H4 (cell line): Measurements from ENCODE around the gene LIN54. TPM values are rescaled to one million over a fixed set of nuclear protein-coding genes. Genes with fewer than 3 reads are reported as not detected.
"Not testable (repeated sequence)": the region's sequence is repeated elsewhere in the genome, so short reads cannot be mapped to it uniquely, and the experiment has no call there.

Experiments used
- DNase-seq: peaks from one replicate; pipeline ENCODE4 v3.0.0-alpha.2; 2015; ENCODE audit warnings: low spot score
- total RNA-seq: library from RNA; depleted of rRNA; stranded (reverse); fragments of >200 nt; shearing (Covaris generic); gene quantifications from 2 replicates; pipeline ENCODE4 v1.2.3, GENCODE V29; 2014; rRNA removed

LIN54 gene
- total RNA-seq, result 13.9 and 15.4 TPM in 2 replicates

DNA sequence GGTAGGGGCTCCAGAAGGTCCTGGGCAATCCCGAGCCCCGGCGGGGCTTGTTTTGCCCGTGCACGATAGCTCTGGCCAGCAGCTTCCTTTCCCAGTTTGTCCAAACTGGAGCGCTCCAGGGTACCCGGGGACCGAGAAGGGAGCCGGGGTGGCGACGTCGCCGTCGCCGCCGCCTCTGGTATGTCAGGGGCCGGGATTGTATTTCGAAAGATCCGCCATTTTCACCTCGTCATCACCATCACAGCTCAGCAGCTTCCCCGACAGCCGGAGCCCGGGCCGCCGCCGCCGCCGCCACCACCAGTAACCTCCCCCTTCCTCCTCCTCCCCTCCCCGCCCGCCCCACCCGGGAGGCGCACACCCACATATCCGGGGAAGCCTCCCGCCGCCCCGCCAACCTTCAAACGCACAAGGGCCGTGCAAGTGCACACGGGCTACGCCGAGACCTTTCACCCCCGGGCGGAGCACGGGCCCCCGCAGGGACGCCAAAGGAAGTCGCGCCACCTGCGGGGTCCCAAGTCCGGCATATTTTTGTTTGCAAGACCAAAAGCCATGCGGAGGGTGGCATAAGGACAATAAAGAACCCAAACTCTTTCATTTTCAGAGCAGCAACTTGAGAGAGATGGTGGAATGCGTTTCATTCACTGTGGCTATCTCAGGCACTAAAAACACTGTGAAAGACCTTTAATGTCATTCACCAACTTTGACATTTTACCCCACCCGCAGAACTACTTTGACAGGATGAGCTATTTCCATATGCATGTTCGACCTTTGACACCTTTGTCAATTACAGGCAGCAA, at the start of gene LIN54:
Gene LIN54 (minus strand): TSS at position 302 of the 797 bp plus-strand sequence. CDS start 25,979 bp downstream, outside the sequence.
- DNase-seq, result peak; percentile 61

DNA sequence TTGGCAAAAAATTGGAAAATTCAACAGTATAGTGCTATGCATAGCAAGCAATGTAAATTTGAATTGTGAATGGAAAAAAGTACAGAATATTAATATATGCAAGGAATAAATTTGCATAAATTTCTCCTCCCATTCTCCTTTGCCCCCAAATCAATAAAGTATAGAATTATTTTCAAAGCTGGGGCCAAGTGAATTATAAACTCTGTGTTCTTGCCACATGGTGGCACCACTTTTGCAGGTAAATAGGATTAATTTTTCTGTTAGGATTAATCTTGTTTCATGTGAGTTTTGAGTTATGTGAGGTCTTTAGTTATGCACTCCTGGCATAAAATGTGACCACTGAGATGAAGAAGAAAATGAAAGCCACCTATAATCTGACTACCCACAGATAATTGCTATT, 44.3 kb upstream of the LIN54 start:
- DNase-seq, result no peak

GRCh38 chr4:83048781-83049180, 38.2 kb upstream of the LIN54 start:
- DNase-seq, result not testable (repeated sequence)

GRCh38 chr4:83046693-83047473, 36.3 kb upstream of the LIN54 start:
- no peak for DNase-seq

DNA sequence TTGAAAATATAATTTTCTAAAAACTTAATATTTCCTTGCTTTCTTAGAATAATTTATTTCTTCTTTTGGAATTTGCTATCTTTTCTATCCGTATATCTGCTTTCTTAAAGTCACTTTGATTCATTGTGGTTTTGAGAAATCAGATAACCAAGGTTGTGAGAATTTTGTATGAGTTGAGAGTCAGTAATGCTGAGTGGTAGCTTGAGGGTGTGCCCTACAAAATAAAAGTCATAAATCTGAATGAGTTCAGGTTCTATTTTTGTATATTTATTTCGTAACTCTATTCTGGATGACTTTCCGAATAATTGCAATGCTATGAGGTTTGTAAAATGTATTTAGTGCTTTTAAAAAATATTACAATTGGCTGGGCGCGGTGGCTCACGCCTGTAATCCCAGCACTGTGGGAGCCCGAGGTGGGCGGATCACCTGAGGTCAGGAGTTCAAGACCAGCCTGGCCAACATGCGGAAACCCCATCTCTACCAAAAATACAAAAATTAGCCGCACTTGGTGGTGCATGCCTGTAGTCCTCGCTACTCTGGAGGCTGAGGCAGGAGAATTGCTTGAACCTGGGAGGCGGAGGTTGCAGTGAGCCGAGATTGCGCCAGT, 33.3 kb upstream of the LIN54 start:
- no peak for DNase-seq

DNA sequence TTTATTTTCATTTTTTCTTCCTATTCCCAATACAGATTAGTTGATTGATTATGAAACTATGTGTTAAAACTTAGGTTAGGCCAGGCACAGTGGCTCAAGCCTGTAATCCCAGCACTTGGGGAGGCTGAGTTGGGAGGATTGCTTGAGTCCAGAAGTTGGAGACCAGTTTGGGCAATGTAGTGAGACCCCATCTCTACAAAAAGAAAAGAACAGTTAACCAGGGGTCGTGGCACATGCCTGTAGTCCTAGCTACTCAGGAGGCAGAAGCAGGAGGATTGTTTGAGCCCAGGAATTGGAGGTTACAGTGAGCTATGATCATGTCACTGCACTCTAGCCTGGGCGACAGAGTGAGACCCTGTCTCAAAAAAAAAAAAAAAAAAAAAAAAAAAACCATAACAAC, 32.5 kb upstream of the LIN54 start:
- not testable (repeated sequence) for DNase-seq

- no peak for DNase-seq
Observed at GRCh38 chr4:83040269-83040668, 29.6 kb upstream of the LIN54 start.

GRCh38 chr4:83036991-83037665, 26.5 kb upstream of the LIN54 start:
- no peak for DNase-seq

DNA sequence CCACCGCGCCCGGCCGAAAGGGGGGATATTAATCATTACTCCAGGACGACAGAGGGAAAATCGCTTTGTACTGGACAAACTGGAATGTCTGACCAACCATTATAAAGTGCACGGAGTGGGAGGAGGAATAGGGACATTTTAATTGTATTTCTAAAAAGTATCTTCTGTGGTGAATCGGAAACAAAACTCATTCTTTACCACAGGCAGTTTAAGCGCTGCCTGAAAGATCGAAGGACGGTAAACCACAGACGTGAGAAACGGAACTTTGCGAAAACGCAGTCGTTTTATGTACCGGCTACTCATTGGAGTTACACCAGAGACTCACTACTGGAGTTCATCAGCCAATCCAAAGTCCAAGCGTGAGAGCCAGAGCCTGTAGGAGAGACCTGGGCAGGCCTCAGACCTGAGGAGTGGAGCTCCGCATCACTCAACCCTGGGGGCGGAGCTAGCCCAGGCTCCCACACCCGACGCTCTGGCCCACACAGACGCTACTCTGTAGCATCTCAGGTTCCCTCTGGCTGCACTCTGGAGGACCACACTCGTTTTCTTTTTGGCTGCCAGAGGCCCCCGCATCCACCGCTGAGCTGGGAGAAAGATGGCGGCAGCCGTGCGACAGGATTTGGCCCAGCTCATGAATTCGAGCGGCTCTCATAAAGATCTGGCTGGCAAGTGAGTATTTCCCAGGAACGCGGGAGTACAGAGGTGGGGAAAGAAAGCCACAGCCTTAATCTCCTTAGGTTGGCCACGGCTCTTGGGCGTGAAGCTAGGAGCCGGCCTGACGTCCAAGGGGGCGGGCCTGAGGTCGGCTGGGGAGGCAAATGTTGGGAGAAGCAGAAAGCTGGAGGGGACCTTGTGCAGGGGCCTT, 24.2 kb upstream of the LIN54 start, which contains the start of gene COPS4:
Gene COPS4 (plus strand): TSS at position 554 of the 865 bp plus-strand sequence. CDS start 42 bp downstream, at position 596.
- DNase-seq, result peak; percentile 100

DNA sequence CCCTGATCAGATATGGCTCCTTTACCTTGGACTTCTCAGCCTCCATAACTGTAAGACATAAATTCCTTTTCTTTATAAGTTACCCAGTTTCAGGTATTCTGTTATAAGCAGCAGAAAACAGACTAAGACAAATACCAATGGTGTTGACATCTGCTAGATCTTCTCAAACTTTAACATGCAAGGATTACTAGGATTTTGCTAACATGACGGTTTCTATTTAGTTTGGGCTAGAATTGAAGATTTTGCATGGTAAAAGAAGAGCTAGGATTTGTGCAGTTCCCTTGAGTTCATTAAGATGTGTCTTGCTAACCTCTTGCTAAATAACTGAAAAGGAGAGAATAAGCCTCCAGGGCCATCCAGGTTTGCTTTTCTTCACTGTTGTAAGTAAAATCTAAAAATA, 19.1 kb upstream of the LIN54 start:
- DNase-seq, result no peak

DNA sequence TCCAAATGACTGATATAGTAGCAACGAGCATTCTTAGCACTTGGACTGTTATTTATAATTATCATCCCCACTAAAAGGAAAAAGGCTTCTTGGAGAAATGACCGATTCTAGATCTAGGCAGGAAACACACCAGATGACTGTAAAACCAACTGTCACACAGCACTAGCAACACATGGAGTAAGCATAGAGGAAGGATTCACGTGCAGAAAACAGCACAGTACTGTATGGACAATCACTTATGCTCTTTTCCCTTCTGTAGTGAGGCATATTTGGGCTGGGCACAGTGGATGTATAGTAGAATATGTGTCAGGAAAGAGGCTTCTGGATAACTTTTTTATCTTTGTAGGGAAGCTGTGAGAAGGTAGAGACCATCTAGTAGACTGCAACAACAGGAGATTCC, 18.4 kb upstream of the LIN54 start:
- DNase-seq, result no peak

DNA sequence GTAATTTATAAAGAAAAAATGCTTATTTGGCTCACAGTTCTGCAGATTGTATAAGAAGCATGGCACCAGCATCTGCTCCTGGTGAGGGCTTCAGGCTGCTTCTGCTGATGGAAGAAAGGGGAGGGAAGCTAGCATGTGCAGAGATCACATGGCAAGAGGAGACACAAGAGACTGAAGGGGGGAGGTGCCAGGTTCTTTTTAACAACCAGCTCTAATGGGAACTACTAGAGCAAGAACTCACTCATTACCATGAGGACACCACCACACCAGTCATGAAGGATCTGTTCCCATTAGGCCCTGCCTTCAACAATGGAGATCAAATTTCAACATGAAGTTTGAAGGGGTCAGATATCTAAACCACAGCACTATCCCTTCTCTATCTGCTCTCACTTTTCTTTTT, 14.9 kb upstream of the LIN54 start:
- DNase-seq, result no peak

DNA sequence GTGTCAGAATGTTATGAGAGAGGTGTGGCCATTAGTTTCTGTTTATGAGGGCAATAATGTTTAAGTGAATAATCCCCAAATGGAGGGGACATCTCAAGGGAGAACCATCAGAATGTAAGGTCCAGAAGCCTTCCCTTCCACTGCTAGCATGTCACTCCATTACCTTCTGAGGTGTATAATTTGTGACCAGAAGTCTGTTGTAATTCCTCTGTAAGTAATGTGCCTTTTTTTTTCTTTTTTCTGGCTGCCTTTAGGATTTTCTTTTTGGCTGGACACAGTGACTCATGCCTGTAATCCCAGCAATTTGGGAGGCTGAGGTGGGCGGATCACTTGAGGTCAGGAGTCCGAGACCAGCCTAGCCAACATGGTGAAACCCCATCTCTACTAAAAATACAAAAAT, 13.6 kb upstream of the LIN54 start:
- no peak for DNase-seq

- not testable (repeated sequence) for DNase-seq
Observed at GRCh38 chr4:83023599-83023998, 13.0 kb upstream of the LIN54 start.

- DNase-seq, result no peak
Observed at GRCh38 chr4:83022724-83023450, 12.3 kb upstream of the LIN54 start.

GRCh38 chr4:83019794-83020494, 9.3 kb upstream of the LIN54 start:
- DNase-seq, result no peak

DNA sequence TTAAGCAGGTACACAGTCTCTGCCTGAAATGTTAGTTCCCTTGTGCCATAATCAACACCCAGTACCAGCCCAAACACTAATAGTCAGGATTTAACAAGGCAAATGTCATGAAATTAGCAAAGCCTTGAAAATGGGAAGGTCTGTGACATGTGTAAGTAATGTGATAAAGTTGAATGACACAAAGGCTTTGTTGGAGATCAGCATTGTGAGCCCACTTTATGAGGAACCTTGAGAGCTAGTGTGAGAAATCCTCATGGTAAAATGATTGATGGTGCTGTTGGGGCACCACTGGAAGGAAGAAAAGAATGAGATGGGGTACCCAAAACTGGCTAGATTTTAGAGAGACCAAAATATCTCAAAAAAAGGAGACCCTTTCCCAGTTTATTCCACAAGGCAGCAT, 3.3 kb upstream of the LIN54 start:
- DNase-seq, result no peak

- DNase-seq, result no peak
Observed at GRCh38 chr4:83013420-83013867, 2.8 kb upstream of the LIN54 start.

DNA sequence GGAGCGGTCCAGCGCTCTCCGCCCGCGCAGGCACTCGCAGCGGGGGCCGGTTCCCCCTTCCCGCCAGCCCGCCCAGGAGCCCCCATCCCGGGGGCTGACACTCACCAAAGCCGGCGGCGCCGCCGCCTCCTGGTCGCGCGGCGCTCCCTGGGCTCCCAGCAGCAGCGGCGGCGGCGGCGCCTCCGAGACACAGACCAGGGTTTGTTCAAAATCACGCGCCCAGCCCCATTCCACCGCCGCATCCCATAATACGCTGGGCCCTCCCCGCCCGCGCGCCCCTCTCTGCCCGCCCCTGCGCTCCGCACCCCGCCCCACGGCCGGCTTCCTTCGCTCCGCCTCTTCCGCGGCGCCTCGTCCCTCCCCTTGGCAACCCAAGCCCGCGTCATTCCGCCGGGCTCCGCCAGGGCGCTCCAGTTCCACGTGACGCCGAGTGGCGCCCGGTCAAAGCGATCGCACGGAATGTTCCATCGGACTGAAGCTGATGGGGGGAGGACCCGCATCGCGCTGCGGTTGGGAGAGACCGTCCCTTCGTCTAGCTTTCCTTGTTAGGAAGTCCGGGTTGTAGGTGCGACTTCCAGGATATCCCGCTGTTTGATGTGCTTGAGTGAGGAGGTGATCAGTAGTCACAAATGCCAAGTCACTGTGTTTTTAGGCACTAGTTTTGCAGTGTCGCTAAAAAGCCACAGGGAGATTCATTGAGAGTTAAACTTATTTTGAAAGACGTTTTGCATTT, 2.2 kb upstream of the LIN54 start:
- DNase-seq, result peak; percentile 96
